ENCODE data around the gene TIAL1. TPM values are rescaled to one million over a fixed set of nuclear protein-coding genes. Genes with fewer than 3 reads are reported as not detected.

The TIAL1 gene
- total RNA-seq, 3 donors from 2014 or later (not counting 1 experiment from before 2014, with no cell fraction given), result 195 to 227 (median 213) TPM

DNA sequence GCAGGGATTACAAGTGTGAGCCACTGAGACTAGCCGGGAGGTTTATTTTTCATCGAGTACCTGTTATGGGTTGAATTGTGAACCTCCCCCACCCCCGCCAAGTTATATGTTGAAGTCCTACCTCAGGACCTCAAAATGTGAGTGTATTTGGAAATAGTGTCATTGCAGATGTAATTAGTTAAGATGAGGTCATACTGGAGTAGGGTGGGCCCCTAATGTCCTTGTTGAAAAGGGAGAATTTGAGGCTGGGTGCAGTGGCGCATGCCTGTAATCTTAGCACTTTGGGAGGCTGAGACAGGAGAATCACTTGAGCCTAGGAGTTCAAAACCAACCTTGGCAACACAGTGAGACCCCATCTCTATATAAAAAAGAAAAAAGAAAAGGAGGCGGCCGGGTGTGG is 43.6 kb upstream of the TIAL1 start:
- no peaks in the 10 kb centered on the region for H3K9me3 Mint-ChIP-seq
- Histone ChIP-seq H3K9me3 (ENCODE audit: control insufficient read depth, insufficient read depth, low read length) (no peaks in the 10 kb centered on the region), H3K36me3 (ENCODE audit: control insufficient read depth, insufficient read depth, low read length) (no peaks in the 10 kb centered on the region), H3K4me3 (ENCODE audit: low read length) (no peak overlapping the region), H3K4me1 (ENCODE audit: control insufficient read depth, insufficient read depth, low read length) (peaks cover 15% of the 10 kb centered on the region), H3K27me3 (ENCODE audit: control insufficient read depth, insufficient read depth, low read length) (no peaks in the 10 kb centered on the region), H3K27ac (ENCODE audit: low read length) (no peak overlapping the region)
- intact Hi-C loops (cut with micrococcal nuclease), result no loop called here
- DNase-seq (no peak), ATAC-seq (no peak)
- H3K4me3 Mint-ChIP-seq, result no peak overlapping the region
- peaks cover 15 to 16% of the 10 kb centered on the region in 2 donors for H3K4me1 Mint-ChIP-seq
- TF ChIP-seq, protein P1, sequence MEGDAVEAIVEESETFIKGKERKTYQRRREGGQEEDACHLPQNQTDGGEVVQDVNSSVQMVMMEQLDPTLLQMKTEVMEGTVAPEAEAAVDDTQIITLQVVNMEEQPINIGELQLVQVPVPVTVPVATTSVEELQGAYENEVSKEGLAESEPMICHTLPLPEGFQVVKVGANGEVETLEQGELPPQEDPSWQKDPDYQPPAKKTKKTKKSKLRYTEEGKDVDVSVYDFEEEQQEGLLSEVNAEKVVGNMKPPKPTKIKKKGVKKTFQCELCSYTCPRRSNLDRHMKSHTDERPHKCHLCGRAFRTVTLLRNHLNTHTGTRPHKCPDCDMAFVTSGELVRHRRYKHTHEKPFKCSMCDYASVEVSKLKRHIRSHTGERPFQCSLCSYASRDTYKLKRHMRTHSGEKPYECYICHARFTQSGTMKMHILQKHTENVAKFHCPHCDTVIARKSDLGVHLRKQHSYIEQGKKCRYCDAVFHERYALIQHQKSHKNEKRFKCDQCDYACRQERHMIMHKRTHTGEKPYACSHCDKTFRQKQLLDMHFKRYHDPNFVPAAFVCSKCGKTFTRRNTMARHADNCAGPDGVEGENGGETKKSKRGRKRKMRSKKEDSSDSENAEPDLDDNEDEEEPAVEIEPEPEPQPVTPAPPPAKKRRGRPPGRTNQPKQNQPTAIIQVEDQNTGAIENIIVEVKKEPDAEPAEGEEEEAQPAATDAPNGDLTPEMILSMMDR (IDR thresholded peaks at IDR 0.05), result no peak
- 92% methylated on average over 4 of the region's 6 CpGs for WGBS (ENCODE audit: insufficient coverage)
- no peaks in the 10 kb centered on the region for H3K36me3 Mint-ChIP-seq
- H3K27ac Mint-ChIP-seq, result no peak overlapping the region
- peaks cover 10 to 22% of the 10 kb centered on the region in 2 donors for H3K27me3 Mint-ChIP-seq (ENCODE audit: low read depth in 2 of 2)

DNA sequence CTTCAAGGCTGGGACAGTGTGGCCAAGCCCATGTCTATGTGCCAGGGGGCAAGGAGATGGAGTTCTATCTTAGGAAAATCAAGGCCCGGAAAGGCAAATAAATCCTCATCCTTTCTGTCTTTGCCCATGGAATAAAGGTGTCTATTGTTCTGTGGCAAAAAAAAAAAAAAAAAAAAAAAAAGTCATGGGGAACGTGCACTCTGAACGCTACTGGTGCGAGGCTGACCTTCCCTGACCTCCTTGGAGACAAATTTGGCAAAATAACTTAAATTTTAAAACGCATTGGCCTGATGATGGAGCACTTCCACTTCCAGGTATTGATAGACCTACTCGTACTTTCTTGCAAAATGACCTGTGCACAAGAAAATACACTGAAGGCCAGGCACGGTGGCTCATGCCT is 42.2 kb upstream of the TIAL1 start:
- H3K27ac Mint-ChIP-seq, result no peak overlapping the region
- Histone ChIP-seq H3K4me3 (ENCODE audit: low read length) (no peak overlapping the region), H3K36me3 (ENCODE audit: control insufficient read depth, insufficient read depth, low read length) (no peaks in the 10 kb centered on the region), H3K4me1 (ENCODE audit: control insufficient read depth, insufficient read depth, low read length) (peaks cover 15% of the 10 kb centered on the region), H3K27me3 (ENCODE audit: control insufficient read depth, insufficient read depth, low read length) (no peaks in the 10 kb centered on the region), H3K27ac (ENCODE audit: low read length) (no peak overlapping the region), H3K9me3 (ENCODE audit: control insufficient read depth, insufficient read depth, low read length) (no peaks in the 10 kb centered on the region)
- no peak overlapping the region for H3K4me3 Mint-ChIP-seq
- H3K36me3 Mint-ChIP-seq, result no peaks in the 10 kb centered on the region
- DNase-seq (no peak), ATAC-seq (no peak)
- peaks cover 10 to 22% of the 10 kb centered on the region in 2 donors for H3K27me3 Mint-ChIP-seq (ENCODE audit: low read depth in 2 of 2)
- TF ChIP-seq, protein P1 (IDR thresholded peaks at IDR 0.05), result no peak
- intact Hi-C loops (cut with micrococcal nuclease), result no loop called here
- WGBS (ENCODE audit: insufficient coverage), result 91% methylated on average over 6 of the region's 7 CpGs
- no peaks in the 10 kb centered on the region for H3K9me3 Mint-ChIP-seq
- H3K4me1 Mint-ChIP-seq, result peaks cover 15 to 16% of the 10 kb centered on the region in 2 donors

DNA sequence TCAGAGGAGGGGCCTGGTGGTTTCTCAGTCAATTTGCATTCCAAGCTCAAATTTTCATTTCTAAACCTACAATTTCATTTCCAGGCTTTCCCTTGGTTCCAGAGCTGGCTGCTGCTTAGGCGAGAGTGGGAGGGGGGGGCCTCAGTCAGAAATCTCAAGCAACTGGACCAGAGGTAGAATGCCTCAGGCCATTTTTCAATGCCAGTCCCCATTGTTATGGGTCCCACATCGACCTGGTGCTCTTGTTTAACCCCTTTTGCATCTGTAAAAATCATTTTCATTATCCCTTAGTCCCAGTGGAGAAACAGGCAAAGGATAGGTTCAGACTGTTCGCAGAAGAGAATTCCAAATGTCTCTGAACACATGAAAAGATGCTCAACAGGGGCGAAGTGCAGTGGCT is 40.9 kb upstream of the TIAL1 start:
- Mint-ChIP-seq H3K4me3 (no peak overlapping the region), H3K9me3 (no peaks in the 10 kb centered on the region)
- ATAC-seq, result no peak

DNA sequence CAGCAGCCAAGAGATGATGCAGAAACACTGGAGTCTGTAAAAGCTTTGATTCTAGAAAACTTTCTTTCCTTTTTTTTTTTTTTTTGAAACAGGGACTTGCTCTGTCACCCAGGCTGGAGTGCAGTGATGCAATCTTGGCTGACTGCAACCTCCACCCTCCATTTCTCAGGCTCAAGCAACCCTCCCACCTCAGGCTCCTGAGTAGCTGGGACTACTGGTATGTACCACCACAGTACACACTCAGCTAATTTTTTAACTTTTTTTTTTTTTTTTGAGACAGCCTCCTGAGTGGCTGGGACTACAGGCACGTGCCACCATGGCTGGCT is 37.4 kb upstream of the TIAL1 start:
- no peak for DNase-seq
- Histone ChIP-seq H3K4me1 (ENCODE audit: control insufficient read depth, insufficient read depth, low read length) (no peaks in the 10 kb centered on the region), H3K36me3 (ENCODE audit: control insufficient read depth, insufficient read depth, low read length) (no peaks in the 10 kb centered on the region), H3K4me3 (ENCODE audit: low read length) (no peak overlapping the region), H3K9me3 (ENCODE audit: control insufficient read depth, insufficient read depth, low read length) (no peaks in the 10 kb centered on the region), H3K27me3 (ENCODE audit: control insufficient read depth, insufficient read depth, low read length) (no peaks in the 10 kb centered on the region), H3K27ac (ENCODE audit: low read length) (no peak overlapping the region)
- ATAC-seq, result no peak
- no peak overlapping the region for H3K4me3 Mint-ChIP-seq
- H3K36me3 Mint-ChIP-seq, result no peaks in the 10 kb centered on the region
- H3K4me1 Mint-ChIP-seq, result no peaks in the 10 kb centered on the region
- H3K9me3 Mint-ChIP-seq, result no peaks in the 10 kb centered on the region
- H3K27ac Mint-ChIP-seq, result no peak overlapping the region
- TF ChIP-seq, protein P1 (IDR thresholded peaks at IDR 0.05), result no peak
- WGBS (ENCODE audit: insufficient coverage), result 100% methylated on average over 1 of the region's 1 CpG
- H3K27me3 Mint-ChIP-seq (ENCODE audit: low read depth in 2 of 2), result no peaks in the 10 kb centered on the region
- intact Hi-C loops (cut with micrococcal nuclease), result no loop called here

More for the DNA sequence above, 40.9 kb upstream of the TIAL1 start:
- Histone ChIP-seq H3K27me3 (ENCODE audit: control insufficient read depth, insufficient read depth, low read length) (no peaks in the 10 kb centered on the region), H3K4me3 (ENCODE audit: low read length) (no peak overlapping the region), H3K36me3 (ENCODE audit: control insufficient read depth, insufficient read depth, low read length) (no peaks in the 10 kb centered on the region), H3K4me1 (ENCODE audit: control insufficient read depth, insufficient read depth, low read length) (peaks cover 6% of the 10 kb centered on the region), H3K27ac (ENCODE audit: low read length) (no peak overlapping the region), H3K9me3 (ENCODE audit: control insufficient read depth, insufficient read depth, low read length) (no peaks in the 10 kb centered on the region)
- no peak overlapping the region for H3K27ac Mint-ChIP-seq
- intact Hi-C loops (cut with micrococcal nuclease), result no loop called here
- 74% methylated on average over 4 of the region's 4 CpGs for WGBS (ENCODE audit: insufficient coverage)
- DNase-seq, result no peak
- peaks cover 5 to 6% of the 10 kb centered on the region in 2 donors for H3K4me1 Mint-ChIP-seq
- H3K36me3 Mint-ChIP-seq, result no peaks in the 10 kb centered on the region
- peaks cover 6 to 9% of the 10 kb centered on the region in 2 donors for H3K27me3 Mint-ChIP-seq (ENCODE audit: low read depth in 2 of 2)
- TF ChIP-seq, protein P1 (IDR thresholded peaks at IDR 0.05), result no peak

Data from natural killer cell (primary cell).